Stimulated activated CD4-positive, alpha-beta T cell treated with anti-CD3 and anti-CD28 coated beads, Interleukin-15, amount 100 ng/mL, for 24 hours (primary cell): Measurements from ENCODE around the gene USP5.
"Not testable (repeated sequence)": the region's sequence is repeated elsewhere in the genome, so short reads cannot be mapped to it uniquely, and the experiment has no call there.

ENCODE experiments used
- DNase-seq: peaks from one replicate; pipeline ENCODE4 v3.0.0-alpha.2; 2020

Gene USP5

DNA sequence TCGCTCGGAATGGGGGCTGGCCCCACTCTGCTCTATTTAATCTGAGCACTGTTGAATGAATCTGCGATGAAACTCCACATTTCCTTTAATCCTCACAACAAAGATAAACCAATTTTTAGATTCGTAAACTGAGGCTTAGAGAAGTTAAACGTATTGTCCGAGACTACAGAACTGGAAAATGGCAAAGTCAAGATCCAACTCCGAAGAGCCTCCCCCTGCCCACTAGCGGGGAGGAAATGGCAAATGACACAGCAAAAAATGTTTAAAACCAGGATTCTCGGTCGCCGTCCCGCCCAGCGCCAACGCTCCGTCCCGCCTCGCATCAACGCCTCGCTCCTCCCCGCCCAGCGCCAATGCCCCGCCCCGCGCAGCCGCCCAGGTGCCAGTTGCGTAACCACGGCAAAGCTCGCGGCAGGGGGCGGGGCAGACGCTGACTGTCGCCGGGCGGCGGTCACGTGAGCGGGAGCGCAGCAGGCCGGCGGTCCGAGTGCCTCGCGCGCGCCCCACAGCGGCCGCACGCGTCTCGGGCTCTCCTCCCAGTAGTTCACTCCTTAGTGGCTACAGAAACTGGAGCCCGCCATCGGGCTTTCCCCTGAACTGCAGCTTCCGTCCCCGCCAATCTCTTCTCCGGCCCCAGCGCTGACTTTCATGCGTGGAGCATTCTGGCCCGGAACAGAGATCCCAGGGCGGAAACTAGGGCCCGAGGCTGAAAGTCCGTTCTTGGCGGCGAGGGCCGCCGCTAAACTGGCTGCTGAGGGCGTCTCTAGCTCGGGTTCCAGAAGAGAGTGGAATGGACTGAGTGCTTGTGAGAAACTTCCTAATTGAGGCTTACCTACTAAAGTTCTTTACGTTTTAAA lies 39.1 kb downstream of the USP5 start:
- peak; percentile 99 for DNase-seq

DNA sequence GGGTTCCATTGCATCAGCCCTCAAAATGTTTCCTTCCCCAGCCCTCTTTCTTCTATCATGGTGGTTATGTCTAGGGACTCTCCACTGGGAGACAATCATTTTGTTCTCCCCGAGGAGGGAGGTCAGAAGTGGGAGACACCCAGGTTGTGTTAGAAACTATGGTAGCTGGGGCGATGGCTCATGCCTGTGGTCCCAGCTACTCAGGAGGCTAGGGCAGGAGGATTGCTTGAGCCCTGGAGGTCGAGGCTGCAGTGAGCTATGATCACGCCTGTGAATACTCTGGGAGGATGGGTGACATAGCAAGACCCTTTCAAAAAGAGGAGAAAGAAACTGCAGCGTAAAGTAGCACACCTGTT lies 39.7 kb downstream of the USP5 start:
- DNase-seq, result peak; percentile 29

DNA sequence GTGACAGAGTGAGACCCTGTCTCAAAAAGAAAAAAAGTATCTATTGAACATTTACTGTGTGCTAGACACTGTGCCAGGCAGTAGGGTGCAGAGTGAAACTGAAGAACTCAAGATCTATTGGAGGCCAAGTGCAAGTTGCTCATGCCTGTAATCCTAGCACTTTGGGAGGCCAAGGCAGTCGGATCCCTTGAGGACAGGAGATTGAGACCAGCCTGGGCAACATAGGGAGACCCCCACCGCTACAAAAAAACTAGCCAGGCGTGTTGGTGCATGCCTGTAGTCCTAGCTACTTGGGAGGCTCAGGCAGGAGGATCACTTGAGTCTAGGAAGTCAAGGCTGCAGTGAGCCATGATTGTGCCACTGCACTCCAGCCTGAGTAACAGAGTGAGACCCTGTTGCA lies 40.7 kb downstream of the USP5 start:
- not testable (repeated sequence) for DNase-seq

DNA sequence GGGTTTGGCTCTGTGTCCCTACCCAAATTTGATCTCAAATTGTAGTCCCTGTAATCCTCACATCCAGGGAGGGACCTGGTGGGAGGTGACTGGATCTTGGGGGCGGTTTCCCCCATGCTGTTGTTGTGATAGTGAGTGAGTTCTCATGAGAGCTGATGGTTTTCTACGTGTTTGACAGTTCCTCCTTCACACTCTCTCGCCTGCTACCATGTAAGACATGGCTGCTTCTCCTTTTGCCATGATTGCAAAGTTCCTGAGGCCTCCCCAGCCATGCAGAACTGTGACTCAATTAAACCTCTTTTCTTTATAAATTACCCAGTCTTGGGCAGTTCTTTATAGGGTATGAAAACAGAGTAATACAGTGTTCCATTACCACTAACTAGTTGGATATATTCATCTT lies 42.4 kb downstream of the USP5 start:
- no peak for DNase-seq

DNA sequence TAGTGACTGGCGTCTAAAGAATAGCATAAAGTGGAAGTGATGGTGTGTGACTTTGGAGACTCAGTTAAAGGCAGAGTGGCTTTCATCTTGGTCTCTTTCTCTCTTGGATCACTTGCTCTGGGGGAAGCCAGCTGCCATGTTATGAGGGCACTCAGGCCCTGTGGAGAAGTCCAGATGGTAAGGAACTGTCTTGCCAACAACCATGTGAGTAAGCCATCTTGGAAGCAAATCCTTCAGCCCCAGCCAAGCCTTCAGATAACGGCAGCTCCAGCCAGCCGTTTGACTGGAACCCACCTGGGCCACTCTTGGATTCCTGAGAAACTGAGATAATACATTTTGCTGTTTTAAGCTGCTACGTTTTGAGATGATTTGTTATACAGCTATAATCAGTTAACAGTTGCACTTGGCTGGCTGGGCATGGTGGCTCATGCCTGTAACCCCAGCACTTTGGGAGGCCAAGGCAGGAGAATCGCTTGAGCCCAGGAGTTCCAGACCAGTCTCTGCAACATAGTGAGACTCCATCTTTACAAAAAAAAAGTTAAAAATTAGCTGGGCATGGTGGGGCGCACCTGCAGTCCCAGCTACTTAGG lies 45.0 kb downstream of the USP5 start:
- DNase-seq, result no peak

- no peak for DNase-seq
Observed at GRCh38 chr12:6899427-6899826, 47.5 kb downstream of the USP5 start.

GRCh38 chr12:6899837-6900519 lies 48.0 kb downstream of the USP5 start:
- DNase-seq, result peak; percentile 39

DNA sequence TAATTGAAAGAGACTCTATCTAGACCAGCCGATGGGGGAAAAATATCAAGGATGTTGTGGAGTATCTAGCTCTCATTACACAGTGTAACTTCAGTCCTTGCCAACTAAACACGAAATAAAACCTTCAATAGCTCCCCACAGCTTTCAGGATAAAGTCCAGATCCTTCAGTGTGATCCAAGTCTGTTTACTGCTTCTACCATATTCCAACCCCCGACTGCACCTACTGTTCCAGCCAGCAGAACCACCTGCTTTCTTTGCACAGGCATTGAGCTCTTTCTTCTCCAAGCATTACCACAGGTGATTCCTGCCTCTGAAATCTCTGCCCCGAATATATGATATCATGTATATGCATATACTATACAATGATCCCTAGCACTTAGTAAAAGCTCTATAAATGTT lies 50.5 kb downstream of the USP5 start:
- no peak for DNase-seq

DNA sequence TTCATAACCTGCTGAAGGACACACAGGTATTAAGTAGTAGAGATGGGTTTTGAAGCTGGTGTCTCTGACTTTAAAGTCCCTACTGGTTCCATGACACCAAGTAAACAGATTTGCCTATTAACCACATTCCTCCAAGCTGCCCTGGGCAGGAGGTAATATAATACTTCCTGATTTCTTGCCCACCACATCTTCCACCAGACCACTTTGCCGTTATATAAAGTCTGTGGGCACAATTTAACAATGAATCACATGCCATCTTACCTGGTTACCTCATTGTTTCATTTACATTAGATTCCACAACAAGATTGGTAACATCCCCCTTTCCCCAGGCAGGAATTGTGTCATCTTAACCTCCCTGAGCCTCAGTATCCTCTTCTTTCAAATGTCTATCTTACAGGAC lies 51.8 kb downstream of the USP5 start:
- DNase-seq, result no peak

- DNase-seq, result peak; percentile 99
Observed at GRCh38 chr12:6904280-6905276, 52.6 kb downstream of the USP5 start, which contains the start of gene LRRC23. LRRC23 (plus strand) TSS chr12:6904822; CDS start chr12:6905634, 812 bp downstream.

DNA sequence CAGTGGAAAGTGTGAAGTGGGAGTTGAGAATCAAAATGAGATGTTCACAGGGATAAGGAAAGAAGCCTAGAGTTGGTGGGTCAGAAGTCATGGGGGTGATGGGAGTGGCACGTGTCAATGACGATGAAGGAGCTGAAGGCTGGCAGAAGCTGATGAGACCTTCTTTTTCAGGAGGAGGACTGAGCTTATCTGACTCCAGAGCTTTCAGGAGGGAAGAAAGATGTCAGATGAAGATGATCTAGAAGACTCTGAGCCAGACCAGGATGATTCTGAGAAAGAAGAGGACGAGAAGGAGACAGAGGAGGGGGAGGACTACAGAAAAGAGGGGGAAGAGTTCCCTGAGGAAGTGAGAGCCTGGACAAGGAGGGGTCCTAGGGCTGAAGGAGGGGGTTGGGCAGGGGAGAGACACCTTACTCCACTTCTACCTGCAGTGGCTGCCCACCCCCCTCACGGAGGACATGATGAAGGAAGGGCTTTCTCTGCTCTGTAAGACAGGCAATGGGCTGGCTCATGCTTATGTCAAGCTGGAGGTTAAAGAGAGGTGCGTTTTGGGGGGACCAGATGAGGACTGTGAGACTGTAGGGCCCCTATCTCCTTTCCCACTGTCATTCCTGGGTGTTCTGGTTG lies 53.6 kb downstream of the USP5 start:
- DNase-seq, result no peak

GRCh38 chr12:6908141-6908540 lies 56.2 kb downstream of the USP5 start:
- DNase-seq, result not testable (repeated sequence)

DNA sequence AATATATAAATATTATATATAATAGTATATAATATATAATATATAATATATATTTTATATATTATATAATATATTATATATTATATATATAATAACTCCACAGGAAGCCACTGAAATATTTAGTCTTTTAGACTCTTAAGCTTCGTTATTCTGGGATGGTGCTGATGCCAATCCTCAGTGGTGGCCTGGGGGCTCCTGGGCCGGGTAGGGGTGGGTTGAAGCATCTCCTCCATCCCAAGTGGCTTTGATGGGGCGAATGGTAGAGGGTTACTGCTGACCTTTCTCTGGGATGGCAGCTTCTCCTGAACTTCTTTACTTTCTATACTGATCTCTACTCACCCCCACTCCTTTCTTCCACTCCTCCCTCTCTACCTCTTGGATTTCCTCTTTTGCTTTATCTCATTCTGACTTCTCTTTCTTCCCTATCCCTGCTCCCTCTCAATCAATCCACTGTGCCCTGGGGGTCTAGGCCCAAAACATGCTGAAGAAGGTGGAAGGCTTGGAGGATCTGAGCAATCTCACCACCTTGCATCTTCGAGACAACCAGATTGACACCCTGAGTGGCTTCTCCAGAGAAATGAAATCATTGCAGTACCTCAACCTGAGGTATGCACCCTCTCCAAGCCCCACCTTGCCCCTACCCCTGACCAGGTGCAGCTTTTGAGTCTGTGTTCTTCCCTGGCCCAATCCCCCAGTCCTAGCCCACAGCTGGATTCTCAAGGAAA lies 57.6 kb downstream of the USP5 start:
- DNase-seq, result no peak

DNA sequence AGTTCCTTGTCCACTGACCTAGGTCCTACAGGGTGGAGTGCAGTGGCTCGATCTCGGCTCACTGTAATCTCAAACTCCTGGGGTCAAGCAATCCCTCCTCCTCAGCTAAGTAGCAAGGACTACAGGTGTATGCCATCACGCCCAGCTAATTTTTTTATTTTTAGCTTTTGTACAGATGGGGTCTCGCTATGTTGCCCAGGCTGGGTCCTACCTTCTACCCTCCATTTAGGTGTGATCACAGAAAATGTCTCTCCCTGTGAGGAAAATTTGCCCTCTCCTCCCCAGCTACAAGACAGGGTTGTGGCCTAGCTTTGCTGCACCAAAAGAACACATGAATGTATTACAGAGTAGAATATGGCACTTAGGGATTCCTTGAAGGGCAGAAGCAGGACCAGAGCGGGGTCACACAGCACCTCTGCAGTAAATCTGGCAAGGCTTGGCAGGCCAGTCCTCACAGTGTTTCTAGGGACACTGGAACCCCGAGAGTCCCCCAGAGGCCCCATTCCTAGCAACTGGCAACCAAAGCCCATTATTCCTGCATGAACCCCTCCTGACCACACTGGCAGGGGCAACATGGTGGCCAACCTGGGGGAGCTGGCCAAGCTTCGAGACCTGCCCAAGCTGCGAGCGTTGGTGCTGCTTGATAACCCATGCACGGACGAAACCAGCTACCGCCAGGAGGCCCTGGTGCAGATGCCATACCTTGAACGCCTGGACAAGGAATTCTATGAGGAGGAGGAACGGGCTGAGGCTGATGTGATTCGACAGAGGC lies 60.4 kb downstream of the USP5 start:
- DNase-seq, result no peak

- peak; percentile 89 for DNase-seq
Observed at GRCh38 chr12:6914246-6914946, 62.4 kb downstream of the USP5 start, which contains the start of gene ENO2. ENO2 (plus strand) TSS chr12:6914580; CDS start chr12:6915833, 1,253 bp downstream.

GRCh38 chr12:6914947-6915788 lies 63.2 kb downstream of the USP5 start:
- DNase-seq, result peak; percentile 59

DNA sequence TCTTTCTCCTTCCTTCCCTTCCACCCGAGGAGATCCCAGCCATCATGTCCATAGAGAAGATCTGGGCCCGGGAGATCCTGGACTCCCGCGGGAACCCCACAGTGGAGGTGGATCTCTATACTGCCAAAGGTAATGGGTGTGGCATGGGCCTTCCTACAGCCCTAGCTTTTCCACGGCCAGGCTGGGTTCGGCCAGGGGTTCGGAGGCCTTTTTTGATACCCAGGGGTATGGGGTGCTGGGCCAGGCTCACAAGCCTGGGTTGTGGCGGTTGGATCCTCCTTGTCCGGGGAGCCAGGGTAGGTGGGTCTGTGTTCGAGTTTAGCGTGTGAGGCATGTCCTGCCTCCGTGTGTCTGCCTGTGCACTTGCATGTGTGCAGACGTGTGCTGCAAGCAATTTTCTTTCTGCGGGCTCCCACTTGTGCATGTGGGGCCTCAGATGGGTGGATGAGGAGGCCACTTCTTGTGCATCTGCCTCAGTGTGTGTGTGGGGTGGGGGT lies 63.9 kb downstream of the USP5 start:
- DNase-seq, result no peak
